ENCODE results near the gene E2F2. TPM values are rescaled to one million over a fixed set of nuclear protein-coding genes. Genes with fewer than 3 reads are reported as not detected.
"Not testable (repeated sequence)": the region's sequence is repeated elsewhere in the genome, so short reads cannot be mapped to it uniquely, and the experiment has no call there.

Gene E2F2
- polyA plus RNA-seq, 1 donor from 2014 or later: 2.2 TPM

GRCh38 chr1:23526329-23527041, 4.5 kb downstream of the E2F2 start:
- Mint-ChIP-seq H3K9me3 (no peaks in the 10 kb centered on the region), H3K36me3 (peaks cover 3% of the 10 kb centered on the region), H3K4me3 (peak overlapping the region in 3 of 4 donors; percentile 77 to 88 (median 79)), H3K4me1 (peaks cover 67 to 74% (median 71%) of the 10 kb centered on the region in 3 donors), H3K27ac (peak overlapping the region; percentile 87 to 95 (median 89)), H3K27me3 (no peaks in the 10 kb centered on the region)

GRCh38 chr1:23525558-23526250, 5.3 kb downstream of the E2F2 start:
- Mint-ChIP-seq H3K27me3 (no peaks in the 10 kb centered on the region), H3K4me3 (peak overlapping the region; percentile 73 to 79 (median 77)), H3K36me3 (peaks cover 4% of the 10 kb centered on the region), H3K9me3 (no peaks in the 10 kb centered on the region), H3K4me1 (peaks cover 63 to 71% (median 67%) of the 10 kb centered on the region in 3 donors), H3K27ac (peak overlapping the region; percentile 87 to 95 (median 89))

DNA sequence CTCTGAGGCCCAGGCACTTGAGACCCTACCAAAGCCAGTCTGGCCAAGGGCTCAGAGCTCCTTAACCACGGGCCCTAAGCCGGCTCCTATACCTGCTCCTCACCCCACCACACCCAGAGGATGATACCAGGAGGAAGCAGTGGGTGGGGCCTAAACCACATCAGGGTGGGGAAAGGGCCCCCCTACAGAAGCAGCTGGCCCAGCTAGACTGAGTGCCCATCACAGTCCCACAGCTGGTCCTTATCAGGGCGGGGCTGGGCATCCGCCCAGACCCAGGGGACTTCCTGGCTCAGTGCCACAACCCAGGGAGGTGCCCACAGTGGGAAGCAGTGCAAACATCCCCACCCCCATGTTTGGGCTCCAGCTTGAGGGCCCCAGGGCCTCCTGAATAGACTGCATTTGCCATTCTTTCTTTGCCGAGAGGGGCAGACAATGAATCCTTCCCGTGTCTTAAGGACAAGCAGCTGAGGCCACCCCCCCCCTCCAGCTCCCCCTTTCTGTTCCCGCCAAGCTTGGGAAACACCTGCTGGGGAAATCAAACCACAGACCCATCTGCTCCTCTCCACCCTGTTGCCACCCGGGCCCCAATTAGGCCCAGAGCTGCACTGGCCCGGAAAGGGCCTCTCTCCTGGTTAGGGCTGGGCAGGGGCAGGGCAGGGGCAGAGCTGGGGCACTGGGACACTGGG, 6.2 kb downstream of the E2F2 start:
- H3K9me3 Mint-ChIP-seq: no peaks in the 10 kb centered on the region
- H3K27me3 Mint-ChIP-seq: no peaks in the 10 kb centered on the region
- H3K4me3 Mint-ChIP-seq: peak overlapping the region; percentile 34 to 79 (median 77)
- H3K4me1 Mint-ChIP-seq: peaks cover 63 to 69% (median 65%) of the 10 kb centered on the region in 3 donors
- peak overlapping the region; percentile 87 to 95 (median 89) for H3K27ac Mint-ChIP-seq
- peaks cover 4% of the 10 kb centered on the region for H3K36me3 Mint-ChIP-seq

GRCh38 chr1:23524163-23524562, 6.9 kb downstream of the E2F2 start:
- Mint-ChIP-seq H3K27me3 (no peaks in the 10 kb centered on the region), H3K27ac (peak overlapping the region in 2 of 3 donors; percentile 84 to 87), H3K4me1 (peaks cover 59 to 65% (median 62%) of the 10 kb centered on the region in 3 donors), H3K9me3 (no peaks in the 10 kb centered on the region), H3K36me3 (peaks cover 4% of the 10 kb centered on the region), H3K4me3 (peak overlapping the region in 3 of 4 donors; percentile 74 to 79 (median 77))

DNA sequence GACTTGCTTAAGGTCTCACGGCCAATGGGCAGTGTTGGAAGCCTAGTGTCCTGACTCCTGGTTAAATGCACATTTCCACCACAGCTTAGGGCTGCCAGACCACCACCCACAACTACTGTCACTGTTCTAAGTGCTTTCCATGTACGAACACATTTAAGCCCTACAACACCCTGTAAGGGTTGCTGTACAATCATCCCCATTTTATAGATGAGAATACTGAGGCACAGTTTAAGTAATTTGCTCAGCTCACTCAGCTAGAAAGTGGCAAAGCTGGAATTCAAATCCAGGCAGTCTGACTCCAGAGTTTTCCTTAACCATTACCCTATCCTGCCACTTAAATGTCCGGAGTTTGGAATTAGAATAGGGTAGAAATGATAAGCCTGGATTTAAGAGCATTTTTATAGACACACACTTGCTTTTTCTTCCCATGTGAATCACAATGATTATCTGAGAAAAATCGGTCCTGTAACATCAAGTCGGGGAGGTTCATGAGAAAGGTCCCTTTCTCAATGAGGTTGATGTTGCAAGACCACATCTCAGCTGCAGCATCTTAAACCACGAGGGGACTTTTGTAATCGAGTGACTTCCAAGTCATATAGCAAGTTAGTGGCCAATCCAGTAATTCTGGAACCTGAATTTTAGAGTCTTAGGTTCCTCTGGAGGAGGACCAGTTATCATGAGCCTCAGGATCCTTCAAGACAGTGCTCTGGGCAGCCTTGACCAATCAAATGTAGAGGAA, 8.6 kb downstream of the E2F2 start:
- Mint-ChIP-seq H3K27me3 (no peaks in the 10 kb centered on the region), H3K4me3 (peak overlapping the region in 1 of 4 donors; percentile 70), H3K9me3 (no peaks in the 10 kb centered on the region), H3K4me1 (peaks cover 46 to 48% (median 48%) of the 10 kb centered on the region in 3 donors), H3K27ac (peak overlapping the region in 2 of 3 donors; percentile 40 to 71), H3K36me3 (peaks cover 8% of the 10 kb centered on the region)

DNA sequence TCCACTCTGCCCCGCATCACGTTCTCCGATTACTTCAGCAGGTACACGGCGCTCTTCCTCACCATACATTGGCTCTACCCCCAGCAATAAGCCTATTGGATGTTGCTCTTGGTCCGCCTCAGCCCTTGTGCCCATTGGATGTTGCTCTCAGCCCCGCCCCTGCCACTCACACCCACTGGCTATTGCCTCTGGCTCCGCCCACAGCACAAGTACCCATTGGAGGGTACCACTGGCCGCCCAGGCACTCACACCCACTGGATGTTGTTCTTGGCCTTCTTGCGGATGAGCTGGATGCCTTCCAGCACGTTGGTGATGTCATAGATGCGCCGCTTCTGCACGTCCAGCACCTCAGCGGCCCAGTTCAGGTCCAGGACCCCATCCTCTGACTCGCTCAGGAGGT, 9.4 kb downstream of the E2F2 start:
- peaks cover 39 to 42% (median 42%) of the 10 kb centered on the region in 3 donors for H3K4me1 Mint-ChIP-seq
- no peak overlapping the region for H3K4me3 Mint-ChIP-seq
- H3K9me3 Mint-ChIP-seq: no peaks in the 10 kb centered on the region
- H3K27me3 Mint-ChIP-seq: no peaks in the 10 kb centered on the region
- H3K36me3 Mint-ChIP-seq: peaks cover 12% of the 10 kb centered on the region
- H3K27ac Mint-ChIP-seq: peak overlapping the region in 1 of 3 donors; percentile 40

DNA sequence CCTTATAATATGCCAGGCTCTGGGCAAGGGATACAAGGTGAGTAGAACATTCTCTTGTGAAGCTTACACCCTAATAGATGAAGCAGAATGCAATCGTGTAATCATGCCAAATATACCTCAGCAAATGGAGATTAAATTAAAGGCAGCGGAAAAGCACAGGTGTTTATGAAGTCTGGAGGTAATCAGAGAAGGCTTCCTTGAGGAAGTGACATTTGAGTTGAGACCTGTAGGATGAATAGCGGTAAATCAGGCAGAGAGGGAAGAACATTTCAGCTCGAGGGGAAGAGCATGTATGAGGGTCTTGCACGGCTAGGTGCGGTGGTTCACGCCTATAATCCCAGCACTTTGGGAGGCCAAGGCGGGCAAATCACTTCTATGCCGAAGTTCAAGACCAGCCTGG, 13.5 kb downstream of the E2F2 start:
- peak overlapping the region in 1 of 4 donors; percentile 5 for H3K4me3 Mint-ChIP-seq
- no peaks in the 10 kb centered on the region for H3K27me3 Mint-ChIP-seq
- peaks cover 12% of the 10 kb centered on the region for H3K36me3 Mint-ChIP-seq
- H3K9me3 Mint-ChIP-seq: no peaks in the 10 kb centered on the region
- no peak overlapping the region for H3K27ac Mint-ChIP-seq
- peaks cover 9 to 13% (median 11%) of the 10 kb centered on the region in 3 donors for H3K4me1 Mint-ChIP-seq

DNA sequence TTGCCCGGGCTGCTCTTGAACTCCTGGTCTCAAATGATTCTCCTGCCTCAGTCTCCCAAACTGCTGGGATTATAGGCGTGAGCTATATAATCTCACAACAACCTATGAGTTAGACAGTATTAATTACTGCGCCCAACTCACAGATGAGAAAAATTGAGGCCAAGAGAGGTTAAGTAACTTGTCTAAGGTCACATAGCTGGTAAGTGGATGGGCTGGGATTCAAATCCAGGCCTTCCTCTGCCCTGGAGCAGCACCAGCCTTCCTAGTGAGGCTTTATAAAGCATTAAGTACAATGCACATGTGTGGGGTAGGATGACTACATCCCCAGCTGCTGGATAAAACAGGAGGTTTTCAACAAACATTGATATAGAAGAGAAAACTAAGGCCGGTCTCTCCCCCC, 15.1 kb downstream of the E2F2 start:
- no peak overlapping the region for H3K27ac Mint-ChIP-seq
- H3K36me3 Mint-ChIP-seq: peaks cover 10% of the 10 kb centered on the region
- H3K27me3 Mint-ChIP-seq: no peaks in the 10 kb centered on the region
- no peak overlapping the region for H3K4me3 Mint-ChIP-seq
- H3K9me3 Mint-ChIP-seq: no peaks in the 10 kb centered on the region
- H3K4me1 Mint-ChIP-seq: peaks cover 0 to 7% (median 2%) of the 10 kb centered on the region in 3 donors

DNA sequence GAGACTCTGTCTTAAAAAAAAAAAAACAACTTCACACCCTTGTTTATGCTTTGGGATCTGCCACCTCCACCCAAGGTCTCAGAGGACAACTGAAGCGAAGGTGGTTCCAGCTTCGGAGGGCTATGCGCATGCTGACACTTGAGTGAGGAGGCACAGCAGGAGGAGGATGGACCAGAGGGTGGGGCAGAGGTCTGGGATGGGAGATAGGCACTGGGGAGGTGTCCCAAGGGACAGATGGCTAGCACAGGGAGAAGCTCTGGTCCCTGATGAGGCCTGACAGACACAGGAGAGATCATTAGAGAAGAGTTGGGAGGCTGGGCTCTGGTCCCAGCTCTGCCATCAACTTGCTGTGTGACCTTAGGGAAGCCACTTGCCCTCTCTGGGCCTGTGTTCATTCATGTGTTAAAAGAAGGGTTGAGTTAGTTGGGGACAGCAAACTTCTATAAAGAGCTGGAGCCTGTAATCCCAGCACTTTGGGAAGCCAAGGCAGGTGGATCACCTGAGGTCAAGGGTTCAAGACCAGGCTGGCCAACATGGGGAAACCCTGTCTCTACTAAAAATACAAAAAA, 16.8 kb downstream of the E2F2 start:
- Mint-ChIP-seq H3K9me3 (no peaks in the 10 kb centered on the region), H3K36me3 (peaks cover 13% of the 10 kb centered on the region), H3K4me1 (peaks cover 0 to 7% (median 2%) of the 10 kb centered on the region in 3 donors), H3K4me3 (no peak overlapping the region), H3K27me3 (no peaks in the 10 kb centered on the region), H3K27ac (no peak overlapping the region)

DNA sequence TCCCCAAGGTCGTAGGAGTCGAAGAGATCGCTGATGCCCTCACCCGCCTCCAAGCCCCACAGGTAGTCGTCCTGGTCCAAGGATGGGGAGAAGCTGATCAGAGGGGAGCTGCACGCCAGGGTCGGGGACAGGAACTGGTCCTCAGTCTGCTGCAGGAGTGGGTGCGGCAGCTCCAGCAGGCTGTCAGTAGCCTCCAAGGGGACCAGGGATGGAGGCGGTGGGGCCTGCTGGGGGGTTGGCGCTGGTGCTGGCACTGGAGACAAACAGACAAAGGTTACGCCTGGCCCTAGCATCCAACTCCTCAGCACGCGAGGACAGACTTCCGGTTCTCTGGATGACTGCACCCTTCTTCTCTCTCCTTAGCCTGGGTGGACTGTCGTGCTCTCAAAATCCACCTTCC, 21.1 kb downstream of the E2F2 start:
- no peak overlapping the region for H3K27ac Mint-ChIP-seq
- H3K36me3 Mint-ChIP-seq: peaks cover 5% of the 10 kb centered on the region
- no peak overlapping the region for H3K4me3 Mint-ChIP-seq
- peaks cover 0 to 4% (median 1%) of the 10 kb centered on the region in 3 donors for H3K4me1 Mint-ChIP-seq
- H3K9me3 Mint-ChIP-seq: no peaks in the 10 kb centered on the region
- no peaks in the 10 kb centered on the region for H3K27me3 Mint-ChIP-seq

DNA sequence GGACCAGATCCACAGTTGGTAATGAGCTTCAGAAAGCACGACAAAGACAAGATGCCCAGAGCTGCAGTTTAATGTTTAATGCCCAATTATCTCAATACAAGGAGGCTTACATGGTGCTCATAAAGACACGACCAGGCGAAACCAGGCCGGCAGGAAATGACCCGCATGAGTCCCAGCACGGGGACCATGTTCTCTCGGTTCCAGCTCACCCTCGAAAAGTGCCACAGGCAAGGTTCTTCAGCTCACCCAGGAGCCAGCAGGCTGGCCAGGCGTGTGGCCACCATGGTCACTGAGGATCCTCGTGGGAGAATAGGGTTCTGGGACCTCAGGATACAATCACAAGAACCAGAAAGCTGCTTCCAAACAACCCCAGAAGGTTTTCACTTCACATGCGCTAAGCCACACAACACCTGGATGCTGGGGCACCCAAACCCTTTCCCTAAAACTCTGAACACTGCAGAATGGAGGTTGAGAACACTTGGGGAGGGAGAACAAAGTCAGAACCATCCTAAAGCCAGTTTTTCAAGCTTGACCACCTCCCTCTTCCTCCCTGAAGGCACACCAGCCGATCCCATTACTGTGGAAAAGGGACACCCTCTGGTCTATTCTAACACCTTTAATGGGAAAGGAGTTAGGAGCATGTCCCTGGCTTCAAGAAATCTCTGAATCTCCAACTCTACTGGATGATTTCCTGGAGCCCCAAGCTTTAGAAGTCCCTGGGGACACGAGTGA, 24.5 kb downstream of the E2F2 start:
- no peak overlapping the region for H3K27ac Mint-ChIP-seq

DNA sequence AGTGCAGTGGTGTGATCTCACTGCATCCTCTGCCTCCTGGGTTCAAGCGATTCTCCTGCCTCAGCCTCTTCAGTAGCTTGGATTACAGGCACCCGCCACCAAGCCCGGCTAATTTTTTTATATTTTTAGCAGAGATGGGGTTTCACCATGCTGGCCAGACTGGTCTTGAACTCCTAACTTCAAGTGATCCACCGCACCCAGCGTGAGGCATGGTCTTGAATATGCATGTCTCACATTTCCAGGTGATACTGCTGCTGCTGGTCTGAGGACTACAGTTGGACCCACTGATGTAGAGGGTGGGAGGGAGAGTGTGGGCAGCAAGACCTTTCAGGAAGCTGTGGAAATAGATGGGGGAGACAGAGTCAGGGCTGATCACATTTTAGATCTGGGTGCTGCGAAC, 25.2 kb downstream of the E2F2 start:
- H3K36me3 Mint-ChIP-seq: peaks cover 3% of the 10 kb centered on the region
- no peaks in the 10 kb centered on the region for H3K27me3 Mint-ChIP-seq
- no peaks in the 10 kb centered on the region for H3K9me3 Mint-ChIP-seq
- no peak overlapping the region for H3K27ac Mint-ChIP-seq
- peaks cover 0 to 2% (median 2%) of the 10 kb centered on the region in 3 donors for H3K4me1 Mint-ChIP-seq
- no peak overlapping the region for H3K4me3 Mint-ChIP-seq

More for the DNA sequence above, 24.5 kb downstream of the E2F2 start:
- H3K27me3 Mint-ChIP-seq: no peaks in the 10 kb centered on the region
- H3K4me3 Mint-ChIP-seq: no peak overlapping the region
- H3K4me1 Mint-ChIP-seq: peaks cover 0 to 2% (median 1%) of the 10 kb centered on the region in 3 donors
- H3K36me3 Mint-ChIP-seq: peaks cover 5% of the 10 kb centered on the region
- no peaks in the 10 kb centered on the region for H3K9me3 Mint-ChIP-seq

DNA sequence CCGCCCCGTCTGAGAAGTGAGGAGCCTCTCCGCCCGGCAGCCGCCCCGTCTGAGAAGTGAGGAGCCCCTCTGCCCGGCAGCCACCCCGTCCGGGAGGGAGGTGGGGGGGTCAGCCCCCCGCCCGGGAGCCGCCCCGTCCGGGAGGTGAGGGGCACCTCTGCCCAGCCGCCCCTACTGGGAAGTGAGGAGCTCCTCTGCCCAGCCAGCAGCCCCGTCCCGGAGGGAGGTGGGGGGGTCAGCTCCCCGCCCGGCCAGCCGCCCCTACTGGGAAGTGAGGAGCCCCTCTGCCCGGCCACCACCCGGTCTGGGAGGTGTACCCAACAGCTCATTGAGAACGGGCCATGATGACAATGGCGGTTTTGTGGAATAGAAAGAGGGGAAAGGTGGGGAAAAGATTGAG, 26.9 kb downstream of the E2F2 start:
- H3K27me3 Mint-ChIP-seq, H3K4me3 Mint-ChIP-seq, H3K36me3 Mint-ChIP-seq, H3K27ac Mint-ChIP-seq, H3K9me3 Mint-ChIP-seq: not testable (repeated sequence)
- peaks cover 5 to 11% (median 9%) of the 10 kb centered on the region in 3 donors for H3K4me1 Mint-ChIP-seq

DNA sequence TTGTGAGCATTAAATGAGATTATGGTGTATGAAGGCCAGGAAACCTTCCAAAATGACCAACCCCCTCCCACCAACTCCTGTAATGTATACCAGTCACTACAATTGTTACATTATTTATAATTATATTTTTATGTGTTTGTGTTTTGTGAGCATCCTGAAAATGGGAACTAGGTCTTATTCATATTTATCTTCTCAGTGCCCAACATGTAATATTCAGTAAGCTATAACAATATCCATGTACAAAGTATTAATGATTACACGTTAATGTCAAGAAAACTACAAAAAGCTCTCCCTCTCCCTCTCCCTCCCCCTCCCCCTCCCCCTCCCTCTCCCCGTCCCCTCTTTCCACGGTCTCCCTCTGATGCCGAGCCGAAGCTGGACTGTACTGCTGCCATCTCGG, 28.1 kb downstream of the E2F2 start:
- no peak overlapping the region for H3K27ac Mint-ChIP-seq
- H3K36me3 Mint-ChIP-seq: no peaks in the 10 kb centered on the region
- H3K4me1 Mint-ChIP-seq: peaks cover 5 to 11% (median 9%) of the 10 kb centered on the region in 3 donors
- no peaks in the 10 kb centered on the region for H3K9me3 Mint-ChIP-seq
- H3K4me3 Mint-ChIP-seq: no peak overlapping the region
- H3K27me3 Mint-ChIP-seq: no peaks in the 10 kb centered on the region
